Pons (tissue), 1 donor: ENCODE data around the gene ADD2.
"Not testable (repeated sequence)": the region's sequence is repeated elsewhere in the genome, so short reads cannot be mapped to it uniquely, and the experiment has no call there.

Experiments used
- DNase-seq: peaks from one replicate; pipeline ENCODE4 v3.0.0-alpha.2; 2016; ENCODE audit warnings: low spot score

The ADD2 gene

DNA sequence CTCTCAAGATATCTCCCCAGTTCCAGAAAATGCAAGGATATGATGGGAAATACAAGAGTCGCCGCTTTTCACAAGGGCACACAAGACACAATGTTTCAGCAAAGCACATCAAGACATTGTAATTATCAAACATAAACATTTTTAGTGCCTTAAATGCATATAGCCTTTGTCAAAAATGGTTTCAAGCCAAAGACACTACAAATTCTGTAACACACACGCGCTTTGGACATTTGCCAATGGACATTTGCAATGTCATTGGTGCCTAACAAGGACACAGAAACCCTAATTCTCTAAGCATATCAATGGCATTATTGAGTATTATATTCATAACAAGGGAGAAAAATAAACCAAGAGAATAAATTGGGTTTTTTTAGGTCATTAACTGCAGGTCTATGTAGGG is 16.1 kb downstream of the ADD2 start:
- DNase-seq, result no peak

DNA sequence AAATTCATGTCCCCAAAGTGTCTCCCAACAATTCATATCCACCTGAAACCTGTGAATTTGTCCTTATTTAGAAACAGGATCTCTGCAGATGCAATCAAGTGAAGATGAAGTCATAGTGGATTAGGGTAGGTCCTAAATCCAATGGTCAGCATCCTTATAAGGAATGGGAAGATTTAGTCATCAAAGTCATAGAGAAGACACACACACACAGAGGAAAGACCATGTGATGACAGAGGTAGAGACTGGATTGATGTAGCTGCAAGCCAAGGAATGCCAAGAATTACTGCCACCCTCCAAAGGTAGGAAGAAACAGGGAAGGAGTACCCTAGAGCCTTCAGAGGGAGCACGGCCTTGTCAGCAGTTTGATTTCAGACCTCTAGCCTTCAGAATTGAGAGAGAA is 17.7 kb downstream of the ADD2 start:
- DNase-seq, result no peak

DNA sequence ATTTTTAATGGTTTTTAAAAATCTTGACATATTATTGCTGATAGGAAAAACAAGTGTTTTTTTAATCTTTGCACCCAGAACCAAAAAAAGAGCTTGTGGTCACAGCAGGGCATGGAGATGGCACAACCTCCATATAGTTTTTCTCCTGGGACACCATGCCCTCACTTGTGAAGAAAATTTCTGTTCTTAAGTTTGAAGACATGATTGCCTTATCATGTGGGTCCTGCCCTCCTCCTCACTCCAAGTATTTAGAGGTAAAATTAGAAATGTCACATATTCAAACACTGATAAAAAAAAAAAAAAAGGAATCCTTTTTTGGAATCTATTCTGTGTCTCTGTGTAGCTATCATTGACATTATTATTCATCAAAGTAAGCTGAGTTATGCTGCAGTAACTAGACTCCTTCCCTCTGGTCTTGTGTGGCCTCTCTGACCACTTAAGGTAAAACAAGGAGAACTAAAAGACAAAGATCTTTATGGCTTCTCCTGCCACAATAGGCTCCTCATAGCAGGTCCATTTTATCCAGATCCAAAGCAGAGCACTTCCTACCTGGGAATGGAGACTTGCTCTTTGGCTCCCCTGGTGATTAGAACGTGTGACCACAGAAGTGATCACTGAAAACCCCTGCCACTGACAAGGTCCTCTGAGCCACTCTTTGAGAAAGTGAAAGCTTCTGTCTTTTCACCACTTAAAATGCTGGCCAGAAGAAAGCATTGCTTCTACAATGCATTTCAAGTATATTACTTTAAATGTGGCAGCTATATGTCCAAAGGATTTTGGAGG is 19.8 kb downstream of the ADD2 start:
- DNase-seq, result no peak

DNA sequence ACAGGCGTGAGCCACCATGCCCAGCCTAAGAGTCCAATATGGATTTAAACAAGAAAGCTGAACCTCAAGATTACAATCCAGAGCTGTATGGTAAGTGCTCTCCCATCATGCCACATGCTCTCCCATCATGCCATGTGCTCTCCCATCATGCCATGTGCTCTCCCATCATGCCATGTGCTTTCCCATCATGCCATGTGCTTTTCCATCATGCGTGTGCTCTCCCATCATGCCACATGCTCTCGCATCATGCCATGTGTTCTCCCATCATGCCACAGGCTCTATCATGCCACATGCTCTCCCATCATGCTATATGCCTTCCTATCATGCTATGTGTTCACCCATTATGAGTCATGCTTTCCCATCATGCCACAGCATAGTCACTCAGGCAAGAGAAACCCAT is 20.7 kb downstream of the ADD2 start:
- DNase-seq, result no peak

DNA sequence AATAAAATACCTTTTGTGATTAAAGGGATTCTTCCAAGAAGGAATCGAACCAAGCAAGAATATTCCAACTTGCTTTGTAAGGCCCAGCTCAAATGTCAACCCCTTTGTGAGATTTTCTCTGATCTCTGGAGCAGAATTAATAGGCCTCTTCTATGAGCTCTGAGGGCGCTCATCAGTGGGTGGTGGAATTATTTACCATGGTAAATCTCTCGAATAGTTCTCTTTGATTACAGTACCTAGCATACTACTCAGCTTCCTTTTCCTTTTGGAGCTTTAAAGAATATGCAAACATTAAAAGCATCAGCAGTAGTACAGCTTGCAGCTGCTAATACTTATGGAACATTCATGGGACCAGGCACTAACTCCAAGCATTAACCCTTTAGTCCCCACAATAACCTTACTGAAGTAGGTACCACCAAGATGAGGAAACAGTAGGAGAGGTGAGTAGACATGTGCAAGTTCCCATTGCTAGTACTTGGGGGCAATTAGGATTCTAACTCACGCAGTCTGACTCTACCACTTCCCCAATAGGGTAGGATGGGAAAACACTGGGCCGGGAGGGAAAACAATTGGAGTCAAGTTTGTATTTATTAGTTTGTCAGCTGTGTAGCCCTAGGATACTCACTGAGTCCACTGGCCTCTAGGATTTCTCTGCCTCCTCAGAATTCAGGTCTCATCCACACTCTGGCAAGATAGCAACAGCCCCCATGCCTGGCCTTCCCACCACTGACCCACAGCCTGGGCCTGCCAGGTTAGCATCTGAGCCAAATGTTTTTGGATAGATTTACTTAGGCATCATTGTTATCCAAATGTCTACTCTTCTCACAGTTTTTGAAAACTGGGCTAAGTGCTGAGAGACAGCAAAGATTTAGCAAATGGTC is 21.7 kb downstream of the ADD2 start:
- no peak for DNase-seq

- no peak for DNase-seq
These were observed 22.6 kb downstream of the ADD2 start for GRCh38 chr2:70745276-70745825.

- no peak for DNase-seq
These were observed 23.6 kb downstream of the ADD2 start for GRCh38 chr2:70744397-70744796.

DNA sequence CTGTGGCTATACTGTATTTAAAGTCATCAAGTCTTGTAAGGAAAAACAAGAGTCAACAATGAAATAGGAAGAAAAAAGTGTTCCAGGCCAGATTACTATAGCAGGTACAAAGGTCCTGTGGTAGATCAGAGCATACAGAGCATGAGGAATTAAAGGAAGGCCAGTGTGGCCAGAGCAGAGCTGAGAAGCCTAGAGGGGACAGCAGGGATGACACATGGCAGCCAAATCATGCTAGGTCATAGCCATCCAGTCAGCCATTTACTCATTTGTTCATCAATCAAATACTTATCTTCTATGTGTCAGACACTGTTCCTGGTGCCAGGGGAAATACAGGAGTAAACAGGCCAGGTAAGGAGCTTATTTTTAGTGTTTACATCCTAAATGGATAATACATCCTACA is 24.3 kb downstream of the ADD2 start:
- DNase-seq, result no peak

- DNase-seq, result no peak
These were observed 24.9 kb downstream of the ADD2 start for GRCh38 chr2:70743068-70743467.

GRCh38 chr2:70739492-70739891 is 28.5 kb downstream of the ADD2 start:
- not testable (repeated sequence) for DNase-seq

- DNase-seq, result no peak
These were observed 29.8 kb downstream of the ADD2 start for GRCh38 chr2:70738159-70738558.

- no peak for DNase-seq
These were observed 32.9 kb downstream of the ADD2 start for GRCh38 chr2:70735071-70735470.

- DNase-seq, result no peak
These were observed 34.3 kb downstream of the ADD2 start for GRCh38 chr2:70733646-70734180.

DNA sequence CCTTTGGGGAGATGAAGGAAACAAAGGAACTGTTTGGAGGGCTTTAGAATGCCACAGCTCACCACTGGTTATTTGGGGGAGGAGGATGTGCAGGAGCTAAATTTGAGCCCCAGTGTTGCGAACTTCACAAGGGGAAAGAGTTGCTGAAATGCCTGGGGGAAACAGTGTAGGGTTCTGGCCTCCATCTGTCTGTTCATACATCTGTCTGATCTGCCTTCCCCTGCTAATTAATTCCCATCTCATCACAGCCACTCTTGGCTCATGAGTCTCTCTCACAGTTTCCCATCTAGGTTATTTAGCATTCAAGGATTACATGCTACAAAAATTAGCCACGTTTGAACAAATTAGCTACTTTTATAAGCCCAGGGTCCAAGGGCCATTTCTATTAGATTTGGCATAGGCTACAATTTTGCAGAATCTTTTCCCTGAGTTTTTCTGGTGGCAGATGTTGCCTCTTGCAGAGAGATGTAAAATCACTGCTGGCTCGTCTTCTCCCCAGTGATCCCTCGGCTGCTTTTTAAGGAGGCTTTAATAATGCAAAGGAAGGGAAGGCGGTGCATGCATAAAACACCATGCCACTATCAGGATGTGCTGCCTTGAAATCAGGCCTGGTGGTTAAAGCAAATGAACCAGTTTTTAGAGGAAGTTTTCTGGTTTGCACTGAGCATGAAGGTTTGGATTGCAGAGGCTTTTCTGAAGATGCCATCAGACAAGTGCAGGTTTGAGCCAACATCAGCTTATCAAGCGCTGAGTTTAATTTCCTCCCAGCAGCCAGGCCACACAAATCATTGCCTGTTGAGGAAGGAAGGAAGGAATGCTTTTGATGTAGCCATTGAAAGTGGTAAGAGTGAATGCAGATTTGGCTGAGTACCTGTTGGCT is 35.0 kb downstream of the ADD2 start:
- DNase-seq, result no peak

GRCh38 chr2:70730730-70731129 is 37.3 kb downstream of the ADD2 start:
- DNase-seq, result no peak

DNA sequence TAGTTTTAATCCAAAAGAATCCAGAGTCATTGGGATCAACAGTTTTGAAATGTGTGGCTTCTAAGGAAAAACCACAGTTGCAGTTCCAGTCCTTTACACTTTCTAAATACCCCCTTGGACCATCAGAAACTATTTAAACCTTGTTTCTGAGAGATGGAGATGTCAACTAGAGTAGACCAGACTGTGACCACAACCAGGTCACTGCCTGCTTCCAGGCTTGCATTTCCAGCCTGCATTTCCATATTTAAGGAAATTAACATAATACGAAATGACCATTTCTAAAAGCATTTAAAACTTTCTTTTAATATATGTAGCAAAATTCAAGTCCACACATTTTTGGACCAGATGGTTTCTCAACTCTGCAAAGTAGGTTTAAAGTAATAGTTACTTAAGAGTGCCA is 38.4 kb downstream of the ADD2 start:
- DNase-seq, result no peak

DNA sequence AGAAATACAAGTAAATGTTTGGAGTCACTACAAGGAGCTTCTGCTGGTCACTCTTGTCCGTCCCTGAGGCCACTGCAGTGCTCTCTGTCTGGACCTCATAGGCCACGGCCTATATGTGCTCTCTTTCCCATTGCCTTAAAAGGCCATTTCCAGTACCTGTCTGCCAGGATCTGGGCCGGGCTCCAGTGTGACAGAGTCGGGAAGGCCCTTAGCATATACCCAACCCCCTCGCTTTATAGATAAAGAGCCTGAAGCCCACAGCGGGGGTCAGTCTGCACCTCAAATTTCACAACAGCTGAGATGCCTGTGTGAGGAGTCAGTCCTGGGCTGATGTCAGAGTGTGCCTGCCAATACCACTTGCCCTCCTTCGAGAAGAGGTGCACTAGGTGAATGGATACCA is 39.9 kb downstream of the ADD2 start:
- DNase-seq, result no peak

DNA sequence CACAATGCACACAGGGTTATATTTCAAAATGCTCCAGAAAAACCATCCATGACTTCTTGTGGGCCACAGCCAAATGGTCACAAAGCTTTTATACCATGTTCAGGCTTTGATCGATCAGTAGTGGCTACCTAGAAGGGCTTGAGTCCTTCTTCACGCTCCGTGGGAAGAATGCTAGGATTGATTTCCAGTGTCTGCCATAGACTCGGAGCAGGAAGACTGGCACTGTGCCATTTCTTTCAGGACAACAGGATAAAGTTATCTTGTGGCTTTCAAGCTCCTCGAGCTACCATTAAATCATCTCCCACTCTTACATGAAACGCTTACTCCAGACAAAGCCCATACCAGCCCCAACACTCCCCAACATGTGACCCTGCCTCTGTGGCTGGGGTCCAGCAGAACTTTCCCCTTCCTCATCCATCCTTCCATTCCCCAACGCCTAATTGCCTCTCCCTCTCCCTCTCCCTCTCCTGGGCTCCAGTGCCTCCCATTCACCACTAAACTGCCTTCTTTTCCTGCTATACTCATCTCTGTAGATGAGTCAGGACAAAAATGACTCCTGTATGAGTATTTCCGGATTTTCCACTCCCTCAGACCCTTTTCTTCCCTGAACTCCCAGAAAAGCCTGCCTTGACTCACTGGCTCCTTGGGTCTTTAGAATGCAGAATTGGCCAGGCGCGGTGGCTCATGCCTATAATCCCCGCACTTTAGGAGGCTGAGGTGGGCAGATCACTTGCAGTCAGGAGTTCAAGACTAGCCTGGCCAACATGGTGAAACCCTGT is 40.9 kb downstream of the ADD2 start:
- DNase-seq, result no peak

- no peak for DNase-seq
These were observed 42.5 kb downstream of the ADD2 start for GRCh38 chr2:70725505-70725904.

- DNase-seq, result no peak
These were observed 43.6 kb downstream of the ADD2 start for GRCh38 chr2:70724366-70724765.

- no peak for DNase-seq
These were observed 44.6 kb downstream of the ADD2 start for GRCh38 chr2:70723286-70723885.
